HFFc6 (cell line): Measurements from ENCODE around the gene MUC5B. TPM values are rescaled to one million over a fixed set of nuclear protein-coding genes. Genes with fewer than 3 reads are reported as not detected.

Experiments
- DNase-seq: peaks from one replicate; pipeline ENCODE4 v3.0.0-alpha.2; 2018
- H3K27ac Mint-ChIP-seq: 2 replicates; pipeline ENCODE4 v1.8.0; 2020; ENCODE audit warnings: mild to moderate bottlenecking, mixed read lengths
- H3K27me3 Mint-ChIP-seq: 2 replicates; pipeline ENCODE4 v1.8.0; 2021; ENCODE audit warnings: mild to moderate bottlenecking, moderate library complexity, mixed read lengths; ENCODE audit not compliant: insufficient read depth
- H3K36me3 Mint-ChIP-seq: 2 replicates; pipeline ENCODE4 v1.8.0; 2021; ENCODE audit warnings: low read depth, mixed read lengths
- H3K4me1 Mint-ChIP-seq: 2 replicates; pipeline ENCODE4 v1.8.0; 2020; ENCODE audit warnings: low read depth, mixed read lengths
- H3K4me3 Mint-ChIP-seq: 2 replicates; pipeline ENCODE4 v1.8.0; 2020; ENCODE audit warnings: mild to moderate bottlenecking, moderate library complexity, mixed read lengths
- H3K9me3 Mint-ChIP-seq: 2 replicates; pipeline ENCODE4 v1.8.0; 2020; ENCODE audit warnings: mild to moderate bottlenecking, mixed read lengths
- total RNA-seq, 6 experiments: library from RNA; stranded (reverse); fragmentation: NEBNext Ultra II Directional; extraction: Animal tissue kit (Norgen Biotek cat#: 25700); gene quantifications; 2 replicates in 1 of 6; 3 replicates in 5 of 6; pipeline ENCODE4 v1.2.3, GENCODE V29; 2021
- TF ChIP-seq, protein P1 (sequence below): fragments of 200-600 bp; sonication (generic); IDR thresholded peaks from 2 replicates; pipeline ENCODE4 v1.5.0; 2021; ENCODE audit warnings: antibody characterized with exemption, mild to moderate bottlenecking

MUC5B gene
- total RNA-seq, 6 experiments from 2014 or later = not detected

DNA sequence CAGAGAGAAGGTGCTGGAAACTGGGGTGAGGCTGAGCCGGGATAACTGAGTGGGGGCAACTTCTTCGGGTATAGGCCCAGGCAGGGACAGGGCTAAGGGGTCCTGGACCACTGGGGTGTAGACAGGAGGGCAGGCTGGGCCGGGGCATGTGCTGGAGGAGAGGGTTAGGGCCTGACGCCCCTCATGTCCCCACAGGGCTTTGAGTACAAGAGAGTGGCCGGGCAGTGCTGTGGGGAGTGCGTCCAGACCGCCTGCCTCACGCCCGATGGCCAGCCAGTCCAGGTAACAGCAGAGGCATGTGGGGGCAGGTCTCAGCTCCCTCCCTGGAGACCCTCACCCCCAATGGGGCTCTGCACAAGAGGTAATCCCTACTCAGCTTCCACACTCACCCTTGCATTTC lies 36.7 kb downstream of the MUC5B start:
- Mint-ChIP-seq H3K27me3 (no peaks in the 10 kb centered on the region; the same call in 1 of the 2 replicates), H3K4me1 (peaks cover 5% of the 10 kb centered on the region), H3K9me3 (no peaks in the 10 kb centered on the region; the same call in 1 of the 2 replicates), H3K4me3 (no peak overlapping the region), H3K27ac (no peak overlapping the region), H3K36me3 (peaks cover 2% of the 10 kb centered on the region)
- DNase-seq = no peak
- TF ChIP-seq, protein P1, sequence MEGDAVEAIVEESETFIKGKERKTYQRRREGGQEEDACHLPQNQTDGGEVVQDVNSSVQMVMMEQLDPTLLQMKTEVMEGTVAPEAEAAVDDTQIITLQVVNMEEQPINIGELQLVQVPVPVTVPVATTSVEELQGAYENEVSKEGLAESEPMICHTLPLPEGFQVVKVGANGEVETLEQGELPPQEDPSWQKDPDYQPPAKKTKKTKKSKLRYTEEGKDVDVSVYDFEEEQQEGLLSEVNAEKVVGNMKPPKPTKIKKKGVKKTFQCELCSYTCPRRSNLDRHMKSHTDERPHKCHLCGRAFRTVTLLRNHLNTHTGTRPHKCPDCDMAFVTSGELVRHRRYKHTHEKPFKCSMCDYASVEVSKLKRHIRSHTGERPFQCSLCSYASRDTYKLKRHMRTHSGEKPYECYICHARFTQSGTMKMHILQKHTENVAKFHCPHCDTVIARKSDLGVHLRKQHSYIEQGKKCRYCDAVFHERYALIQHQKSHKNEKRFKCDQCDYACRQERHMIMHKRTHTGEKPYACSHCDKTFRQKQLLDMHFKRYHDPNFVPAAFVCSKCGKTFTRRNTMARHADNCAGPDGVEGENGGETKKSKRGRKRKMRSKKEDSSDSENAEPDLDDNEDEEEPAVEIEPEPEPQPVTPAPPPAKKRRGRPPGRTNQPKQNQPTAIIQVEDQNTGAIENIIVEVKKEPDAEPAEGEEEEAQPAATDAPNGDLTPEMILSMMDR = no peak

DNA sequence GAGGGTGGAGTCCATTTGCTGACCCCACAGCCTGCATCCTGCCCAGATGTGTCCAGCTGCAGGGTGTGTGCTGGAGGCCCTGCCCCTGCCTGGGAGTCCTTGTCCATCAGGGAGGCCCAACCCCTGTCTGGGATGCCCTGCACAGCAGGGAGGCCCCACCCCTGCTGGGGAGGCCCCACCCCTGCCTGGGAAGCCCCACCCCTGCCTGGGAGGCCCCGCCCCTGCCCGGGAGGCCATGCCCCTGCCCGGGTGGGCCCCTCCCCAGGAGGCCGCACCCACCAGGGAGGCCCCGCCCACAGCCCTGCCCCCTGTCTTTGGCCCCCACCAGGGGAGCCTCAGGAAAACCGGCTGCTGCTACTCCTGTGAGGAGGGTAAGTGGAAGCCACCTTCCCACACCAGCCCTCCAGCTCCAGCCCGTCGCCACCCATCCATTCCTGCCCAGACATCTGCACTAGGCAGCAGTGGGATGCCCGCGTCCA lies 37.2 kb downstream of the MUC5B start:
- Mint-ChIP-seq H3K4me1 (peaks cover 9% of the 10 kb centered on the region), H3K36me3 (peaks cover 5% of the 10 kb centered on the region), H3K4me3 (no peak overlapping the region), H3K9me3 (no peaks in the 10 kb centered on the region; the same call in 1 of the 2 replicates), H3K27me3 (no peaks in the 10 kb centered on the region; the same call in 1 of the 2 replicates), H3K27ac (no peak overlapping the region)
- TF ChIP-seq, protein P1 = no peak
- DNase-seq = no peak

DNA sequence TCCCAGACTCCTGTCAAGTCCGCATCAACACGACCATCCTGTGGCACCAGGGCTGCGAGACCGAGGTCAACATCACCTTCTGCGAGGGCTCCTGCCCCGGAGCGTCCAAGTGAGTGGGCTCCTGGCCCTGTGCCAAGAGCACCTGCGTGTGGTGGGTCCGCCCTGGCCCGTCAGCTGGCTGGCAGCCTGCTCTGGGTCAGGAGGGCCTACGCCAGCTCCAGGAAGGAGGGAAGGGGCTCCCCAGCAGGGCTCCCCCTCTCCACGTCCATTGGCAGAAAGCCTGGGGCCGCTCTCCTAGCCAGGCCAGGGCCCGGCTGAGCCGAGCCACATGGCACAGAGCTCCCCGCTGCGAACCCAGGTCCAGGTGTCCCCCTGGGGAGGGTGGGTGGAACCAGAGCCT lies 37.8 kb downstream of the MUC5B start:
- no peaks in the 10 kb centered on the region; the same call in 1 of the 2 replicates for H3K9me3 Mint-ChIP-seq
- H3K36me3 Mint-ChIP-seq = peaks cover 5% of the 10 kb centered on the region
- no peak overlapping the region for H3K4me3 Mint-ChIP-seq
- TF ChIP-seq, protein P1 = no peak
- H3K27me3 Mint-ChIP-seq = no peaks in the 10 kb centered on the region; the same call in 1 of the 2 replicates
- no peak overlapping the region for H3K27ac Mint-ChIP-seq
- H3K4me1 Mint-ChIP-seq = peaks cover 9% of the 10 kb centered on the region
- DNase-seq = no peak

DNA sequence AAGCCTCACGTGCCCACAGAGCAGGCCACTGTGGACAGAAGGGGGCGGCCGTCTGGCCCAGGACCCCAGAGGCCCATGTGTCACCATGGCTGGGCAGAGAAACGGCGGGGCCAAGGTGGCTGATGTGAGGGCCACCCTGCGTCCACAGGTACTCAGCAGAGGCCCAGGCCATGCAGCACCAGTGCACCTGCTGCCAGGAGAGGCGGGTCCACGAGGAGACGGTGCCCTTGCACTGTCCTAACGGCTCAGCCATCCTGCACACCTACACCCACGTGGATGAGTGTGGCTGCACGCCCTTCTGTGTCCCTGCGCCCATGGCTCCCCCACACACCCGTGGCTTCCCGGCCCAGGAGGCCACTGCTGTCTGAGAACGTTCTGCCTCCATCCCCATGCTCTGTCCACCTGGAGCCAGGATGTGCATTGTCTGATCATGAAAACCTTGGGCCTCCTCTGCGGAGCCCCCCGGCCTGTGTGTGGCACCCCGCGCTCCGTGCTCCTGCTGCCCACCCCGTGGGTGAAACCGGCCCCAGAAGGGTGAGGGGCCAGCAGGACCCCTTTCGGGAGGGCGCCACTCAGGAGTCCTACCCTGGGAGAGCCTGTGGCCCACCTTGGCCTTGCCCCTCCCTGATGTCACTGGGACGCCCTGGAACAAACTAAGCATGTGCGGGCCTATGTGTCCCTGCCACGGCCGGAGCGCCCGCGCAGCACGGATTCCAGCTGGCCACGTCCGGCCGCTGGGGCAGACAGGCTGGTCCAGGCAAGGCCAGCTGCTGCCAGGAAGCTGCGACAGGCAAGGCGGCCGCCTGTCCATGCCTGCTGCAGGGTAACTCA lies 38.6 kb downstream of the MUC5B start:
- Mint-ChIP-seq H3K9me3 (no peaks in the 10 kb centered on the region; the same call in 1 of the 2 replicates), H3K4me3 (no peak overlapping the region), H3K27me3 (no peaks in the 10 kb centered on the region; the same call in 1 of the 2 replicates), H3K27ac (no peak overlapping the region; the same call in 1 of the 2 replicates), H3K4me1 (peaks cover 9% of the 10 kb centered on the region), H3K36me3 (peaks cover 5% of the 10 kb centered on the region)
- TF ChIP-seq, protein P1 = no peak
- no peak for DNase-seq

DNA sequence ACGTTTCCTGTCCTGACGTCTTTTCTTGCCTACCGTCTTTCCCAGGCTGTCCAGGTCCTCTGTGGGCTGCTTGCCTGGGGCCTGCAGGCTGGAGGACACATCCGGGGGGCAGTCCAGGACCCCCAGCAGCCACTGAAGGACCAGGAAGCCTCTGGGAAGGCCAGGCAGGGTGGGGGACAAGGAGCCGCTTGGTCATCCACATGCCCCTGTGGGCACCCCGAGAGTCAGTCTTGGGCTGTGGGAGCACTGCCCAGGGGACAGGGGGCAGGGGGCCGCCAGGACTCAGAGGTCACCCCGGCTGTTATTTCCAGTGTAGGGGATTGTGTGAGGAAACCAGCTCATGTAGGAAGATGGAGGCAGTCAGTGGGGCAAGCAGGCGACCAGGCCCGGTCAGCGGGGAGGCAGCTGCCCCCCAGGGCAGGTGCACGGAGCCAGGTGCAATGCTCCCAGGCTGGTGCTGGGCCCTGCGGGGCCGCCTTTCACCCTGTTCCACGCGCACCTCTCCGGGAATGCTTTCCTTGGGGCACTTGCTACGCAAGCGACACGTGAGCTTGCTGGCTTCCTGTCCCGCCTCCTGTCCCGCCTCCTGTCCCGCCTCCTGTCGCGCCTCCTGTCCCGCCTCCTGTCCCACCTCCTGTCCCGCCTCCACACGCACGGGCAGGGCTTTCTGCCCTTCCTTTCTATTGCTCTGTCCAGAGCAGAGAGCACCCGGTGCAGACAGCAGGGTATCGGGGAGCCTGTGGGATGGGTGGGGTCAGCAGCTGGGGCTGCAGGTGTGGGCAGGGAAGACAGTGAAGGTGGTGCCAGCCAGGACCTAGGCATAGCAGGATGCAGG lies 39.5 kb downstream of the MUC5B start:
- TF ChIP-seq, protein P1 = no peak
- Mint-ChIP-seq H3K4me3 (peak overlapping the region; percentile 77), H3K27ac (peak overlapping the region; percentile 40), H3K27me3 (no peaks in the 10 kb centered on the region; the same call in 1 of the 2 replicates), H3K9me3 (no peaks in the 10 kb centered on the region; the same call in 1 of the 2 replicates), H3K4me1 (peaks cover 11% of the 10 kb centered on the region), H3K36me3 (peaks cover 5% of the 10 kb centered on the region)
- DNase-seq = peak; percentile 90
